NT2/D1 (cell line): ENCODE measurements around the gene MALL.
"Not testable (repeated sequence)": the region's sequence is repeated elsewhere in the genome, so short reads cannot be mapped to it uniquely, and the experiment has no call there.

Source experiments
- DNase-seq: peaks from one replicate; pipeline ENCODE4 v3.0.0-alpha.2; 2011; ENCODE audit warnings: low read depth, low spot score
- H3K27me3 ChIP-seq: 2 replicates; pipeline ENCODE4 v1.6.0; 2011; ENCODE audit warnings: mild to moderate bottlenecking; ENCODE audit not compliant: insufficient read length, insufficient read depth
- H3K36me3 ChIP-seq: 2 replicates; pipeline ENCODE4 v1.6.1; 2011; ENCODE audit warnings: mild to moderate bottlenecking, low read length, mixed read lengths; ENCODE audit not compliant: insufficient read depth, insufficient read length
- H3K4me1 ChIP-seq: 2 replicates; pipeline ENCODE4 v1.5.1; 2011; ENCODE audit not compliant: insufficient read depth, insufficient read length
- H3K4me3 ChIP-seq: 2 replicates; pipeline ENCODE4 v1.5.1; 2011; ENCODE audit warnings: low read depth; ENCODE audit not compliant: insufficient read length
- H3K9ac ChIP-seq: 2 replicates; pipeline ENCODE4 v1.6.0; 2011; ENCODE audit warnings: low read depth; ENCODE audit not compliant: insufficient read length
- H3K9me3 ChIP-seq: 2 replicates; pipeline ENCODE4 v1.5.1; 2011; ENCODE audit warnings: mild to moderate bottlenecking, low read length; ENCODE audit not compliant: insufficient read depth
- SUZ12 ChIP-seq: IDR thresholded peaks from 2 replicates; pipeline ENCODE4 v1.6.1; 2011; ENCODE audit not compliant: insufficient read length, insufficient read depth; ENCODE audit errors: extremely low read depth
- YY1 ChIP-seq: IDR thresholded peaks from 2 replicates; pipeline ENCODE4 v1.6.1; 2011; ENCODE audit not compliant: insufficient read length, insufficient read depth
- ZNF274 ChIP-seq: IDR thresholded peaks from 2 replicates; pipeline ENCODE4 v1.6.1; 2011; ENCODE audit warnings: mild to moderate bottlenecking, low read depth, low read length

Gene MALL

GRCh38 chr2:110120171-110121051 lies 4.8 kb upstream of the MALL start:
- TF ChIP-seq YY1: no peak
- no peak for TF ChIP-seq SUZ12
- no peak for TF ChIP-seq ZNF274
- Histone ChIP-seq H3K27me3 (peaks cover 23% of the 10 kb centered on the region), H3K4me1 (peaks cover 8% of the 10 kb centered on the region), H3K4me3 (no peak overlapping the region), H3K9ac (no peak overlapping the region), H3K9me3 (no peaks in the 10 kb centered on the region), H3K36me3 (no peaks in the 10 kb centered on the region)
- DNase-seq: no peak

GRCh38 chr2:110116033-110116710 lies 550 bp upstream of the MALL start:
- DNase-seq: peak; percentile 23
- peaks cover 8% of the 10 kb centered on the region for H3K4me1 ChIP-seq
- H3K4me3 ChIP-seq: peak overlapping the region; percentile 46

GRCh38 chr2:110114831-110115255 lies 779 bp downstream of the MALL start:
- Histone ChIP-seq H3K9ac (no peak overlapping the region), H3K4me3 (no peak overlapping the region), H3K4me1 (peaks cover 8% of the 10 kb centered on the region)

More at GRCh38 chr2:110116033-110116710, 550 bp upstream of the MALL start:
- Histone ChIP-seq H3K36me3 (no peaks in the 10 kb centered on the region), H3K27me3 (peaks cover 43% of the 10 kb centered on the region), H3K9ac (peak overlapping the region; percentile 63), H3K9me3 (no peaks in the 10 kb centered on the region)
- peak; percentile 41 for TF ChIP-seq SUZ12
- TF ChIP-seq YY1: no peak

GRCh38 chr2:110113961-110114591 lies 1.5 kb downstream of the MALL start:
- Histone ChIP-seq H3K4me1 (peaks cover 8% of the 10 kb centered on the region), H3K4me3 (no peak overlapping the region)
- no peak for DNase-seq

More at GRCh38 chr2:110114831-110115255, 779 bp downstream of the MALL start:
- no peak for DNase-seq
- H3K9me3 ChIP-seq: no peaks in the 10 kb centered on the region
- no peaks in the 10 kb centered on the region for H3K36me3 ChIP-seq
- H3K27me3 ChIP-seq: peaks cover 43% of the 10 kb centered on the region
- TF ChIP-seq YY1 (no peak), SUZ12 (no peak), ZNF274 (no peak)

GRCh38 chr2:110108291-110108690 lies 7.3 kb downstream of the MALL start:
- not testable (repeated sequence) for H3K27me3 ChIP-seq, DNase-seq, H3K4me1 ChIP-seq

More at GRCh38 chr2:110113961-110114591, 1.5 kb downstream of the MALL start:
- no peak for TF ChIP-seq YY1
- no peak for TF ChIP-seq ZNF274
- no peak for TF ChIP-seq SUZ12
- H3K36me3 ChIP-seq: no peaks in the 10 kb centered on the region
- H3K9me3 ChIP-seq: no peaks in the 10 kb centered on the region
- H3K27me3 ChIP-seq: peaks cover 40% of the 10 kb centered on the region
- no peak overlapping the region for H3K9ac ChIP-seq

GRCh38 chr2:110107092-110108079 lies 8.2 kb downstream of the MALL start:
- Histone ChIP-seq H3K4me3 (no peak overlapping the region), H3K9ac (no peak overlapping the region), H3K27me3 (no peaks in the 10 kb centered on the region), H3K9me3 (peaks cover 14% of the 10 kb centered on the region), H3K4me1 (no peaks in the 10 kb centered on the region), H3K36me3 (no peaks in the 10 kb centered on the region)
- no peak for TF ChIP-seq YY1
- no peak for DNase-seq

More at GRCh38 chr2:110108291-110108690, 7.3 kb downstream of the MALL start:
- not testable (repeated sequence) for H3K9ac ChIP-seq, H3K36me3 ChIP-seq, H3K4me3 ChIP-seq
- peaks cover 14% of the 10 kb centered on the region for H3K9me3 ChIP-seq
